Cerebellar cortex (tissue), 1 donor: ENCODE results near the gene RAD51B.
"Not testable (repeated sequence)": the region's sequence is repeated elsewhere in the genome, so short reads cannot be mapped to it uniquely, and the experiment has no call there.

Source experiments
- DNase-seq: peaks from one replicate; pipeline ENCODE4 v3.0.0-alpha.2; 2015; ENCODE audit warnings: low spot score

Gene RAD51B

GRCh38 chr14:68655021-68655831 lies 835.6 kb downstream of the RAD51B start:
- DNase-seq: no peak

- DNase-seq: no peak
These were observed 836.3 kb downstream of the RAD51B start for GRCh38 chr14:68655911-68656316.

- no peak for DNase-seq
These were observed 836.9 kb downstream of the RAD51B start for GRCh38 chr14:68656452-68656851.

- DNase-seq: no peak
These were observed 837.9 kb downstream of the RAD51B start for GRCh38 chr14:68657300-68658028.

- DNase-seq: no peak
These were observed 838.5 kb downstream of the RAD51B start for GRCh38 chr14:68658029-68658509.

GRCh38 chr14:68658943-68659931 lies 839.7 kb downstream of the RAD51B start:
- DNase-seq: no peak

- DNase-seq: no peak
These were observed 840.9 kb downstream of the RAD51B start for GRCh38 chr14:68660495-68660894.

- DNase-seq: no peak
These were observed 841.9 kb downstream of the RAD51B start for GRCh38 chr14:68661226-68662225.

GRCh38 chr14:68662392-68662791 lies 842.8 kb downstream of the RAD51B start:
- DNase-seq: no peak

GRCh38 chr14:68662826-68663225 lies 843.2 kb downstream of the RAD51B start:
- DNase-seq: not testable (repeated sequence)

- DNase-seq: no peak
These were observed 844.0 kb downstream of the RAD51B start for GRCh38 chr14:68663385-68664076.

GRCh38 chr14:68664225-68664681 lies 844.7 kb downstream of the RAD51B start:
- DNase-seq: no peak

- no peak for DNase-seq
These were observed 845.6 kb downstream of the RAD51B start for GRCh38 chr14:68665131-68665530.

- no peak for DNase-seq
These were observed 846.2 kb downstream of the RAD51B start for GRCh38 chr14:68665792-68666204.

GRCh38 chr14:68666236-68666635 lies 846.7 kb downstream of the RAD51B start:
- DNase-seq: no peak

GRCh38 chr14:68666899-68667298 lies 847.3 kb downstream of the RAD51B start:
- no peak for DNase-seq

GRCh38 chr14:68667313-68667791 lies 847.8 kb downstream of the RAD51B start:
- DNase-seq: no peak

- no peak for DNase-seq
These were observed 848.4 kb downstream of the RAD51B start for GRCh38 chr14:68668028-68668427.

GRCh38 chr14:68668531-68668930 lies 849.0 kb downstream of the RAD51B start:
- DNase-seq: no peak

- no peak for DNase-seq
These were observed 849.5 kb downstream of the RAD51B start for GRCh38 chr14:68669111-68669511.
